NB4 (cell line): ENCODE results near the gene SAA1.

Source experiments
- CTCF ChIP-seq: IDR thresholded peaks from one replicate; pipeline ENCODE4 v1.5.1; 2012; ENCODE audit warnings: low read depth, low read length
- MAX ChIP-seq: IDR thresholded peaks from 2 replicates; pipeline ENCODE4 v1.6.1; 2011; ENCODE audit warnings: low read depth, low read length
- POLR2A ChIP-seq: IDR thresholded peaks from 2 replicates; pipeline ENCODE4 v1.6.1; 2011; ENCODE audit warnings: mild to moderate bottlenecking; ENCODE audit not compliant: insufficient read length; ENCODE audit errors: extremely low read depth

- TF ChIP-seq CTCF (no peak), POLR2A (no peak), MAX (no peak)
These were observed 44.7 kb upstream of the SAA1 start for GRCh38 chr11:18221274-18221876.
